ENCODE data around the gene IFNLR1. TPM values are rescaled to one million over a fixed set of nuclear protein-coding genes. Genes with fewer than 3 reads are reported as not detected.

IFNLR1 gene
- total and polyA plus RNA-seq, 2 experiments from 2014 or later = 6.4 to 7.5 TPM

GRCh38 chr1:24108334-24109165 lies 78.5 kb downstream of the IFNLR1 start:
- H3K9me2 ChIP-seq (replicated peaks; ENCODE audit: insufficient read depth) = no peaks in the 10 kb centered on the region
- TF ChIP-seq, protein P1, sequence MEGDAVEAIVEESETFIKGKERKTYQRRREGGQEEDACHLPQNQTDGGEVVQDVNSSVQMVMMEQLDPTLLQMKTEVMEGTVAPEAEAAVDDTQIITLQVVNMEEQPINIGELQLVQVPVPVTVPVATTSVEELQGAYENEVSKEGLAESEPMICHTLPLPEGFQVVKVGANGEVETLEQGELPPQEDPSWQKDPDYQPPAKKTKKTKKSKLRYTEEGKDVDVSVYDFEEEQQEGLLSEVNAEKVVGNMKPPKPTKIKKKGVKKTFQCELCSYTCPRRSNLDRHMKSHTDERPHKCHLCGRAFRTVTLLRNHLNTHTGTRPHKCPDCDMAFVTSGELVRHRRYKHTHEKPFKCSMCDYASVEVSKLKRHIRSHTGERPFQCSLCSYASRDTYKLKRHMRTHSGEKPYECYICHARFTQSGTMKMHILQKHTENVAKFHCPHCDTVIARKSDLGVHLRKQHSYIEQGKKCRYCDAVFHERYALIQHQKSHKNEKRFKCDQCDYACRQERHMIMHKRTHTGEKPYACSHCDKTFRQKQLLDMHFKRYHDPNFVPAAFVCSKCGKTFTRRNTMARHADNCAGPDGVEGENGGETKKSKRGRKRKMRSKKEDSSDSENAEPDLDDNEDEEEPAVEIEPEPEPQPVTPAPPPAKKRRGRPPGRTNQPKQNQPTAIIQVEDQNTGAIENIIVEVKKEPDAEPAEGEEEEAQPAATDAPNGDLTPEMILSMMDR (IDR thresholded peaks at IDR 0.05; ENCODE audit: poor library complexity) = no peak
- TF ChIP-seq EZH2phosphoT487 (IDR thresholded peaks at IDR 0.05; ENCODE audit: low read depth, severe bottlenecking, unreplicated experiment) (no peak), EZH2 (IDR thresholded peaks at IDR 0.05; ENCODE audit: borderline replicate concordance) (no peak)
- H3K79me2 ChIP-seq = no peaks in the 10 kb centered on the region
- H3K9me3 ChIP-seq (ENCODE audit: low read depth) = no peaks in the 10 kb centered on the region
- no peaks in the 10 kb centered on the region for H3K27me3 ChIP-seq
- no peaks in the 10 kb centered on the region for H3K36me3 ChIP-seq (replicated peaks; ENCODE audit: insufficient read depth, low read depth)
- no peak overlapping the region for H3K4me2 ChIP-seq
- no peak overlapping the region for H2AFZ ChIP-seq
- WGBS (ENCODE audit: low lambda C conversion rate, missing lambda C conversion rate) = 81% methylated on average over 22 of the region's 22 CpGs
- H3K4me3 ChIP-seq = no peak overlapping the region
- H4K20me1 ChIP-seq (ENCODE audit: insufficient read depth, poor library complexity, severe bottlenecking) = no peaks in the 10 kb centered on the region
- peak; percentile 58 for DNase-seq (ENCODE audit: low spot score)
- peaks cover 29% of the 10 kb centered on the region for H3K4me1 ChIP-seq (ENCODE audit: insufficient read depth)
- H3K27ac ChIP-seq = peak overlapping the region; percentile 85

DNA sequence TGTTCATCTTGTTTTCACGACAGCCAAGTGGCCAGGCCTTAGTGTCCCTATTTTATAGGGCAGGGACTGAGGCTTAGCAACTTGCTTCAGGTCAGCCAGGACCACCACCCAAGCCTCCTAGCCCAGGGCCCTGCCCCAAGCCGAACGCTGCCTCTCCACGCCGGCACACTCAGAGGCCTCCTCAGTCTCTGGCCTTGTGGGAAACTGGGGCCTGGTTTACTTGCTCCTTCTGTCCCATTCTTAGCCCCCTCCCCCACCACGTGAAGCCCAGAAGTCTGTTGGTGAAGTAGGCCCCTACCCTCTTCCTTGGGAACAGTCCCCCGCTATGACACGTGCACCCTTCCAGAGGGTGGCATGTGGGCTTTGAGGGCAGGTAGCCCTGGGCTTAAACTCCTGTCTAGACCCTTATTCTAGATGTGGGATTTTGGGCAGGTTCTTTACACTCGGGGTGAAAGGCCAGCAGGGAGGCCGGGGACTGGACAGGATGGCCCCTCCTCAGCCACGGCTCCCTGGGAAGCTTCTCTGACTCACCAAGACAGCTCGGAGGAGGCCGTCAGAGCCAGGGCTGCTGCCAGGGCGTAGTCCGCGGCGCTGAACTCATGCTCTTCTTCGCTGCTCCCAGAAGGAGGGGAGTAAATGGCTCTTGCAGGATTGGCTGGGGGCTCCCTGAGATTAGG lies 79.5 kb downstream of the IFNLR1 start:
- peak overlapping the region; percentile 85 for H3K27ac ChIP-seq
- H3K4me2 ChIP-seq = no peak overlapping the region
- peak; percentile 80 for DNase-seq (ENCODE audit: low spot score)
- H3K79me2 ChIP-seq = no peaks in the 10 kb centered on the region
- H3K4me3 ChIP-seq = no peak overlapping the region
- H3K9me3 ChIP-seq (ENCODE audit: low read depth) = no peaks in the 10 kb centered on the region
- no peak for TF ChIP-seq EZH2phosphoT487 (IDR thresholded peaks at IDR 0.05; ENCODE audit: low read depth, severe bottlenecking, unreplicated experiment)
- TF ChIP-seq, protein P1 (IDR thresholded peaks at IDR 0.05; ENCODE audit: poor library complexity) = no peak
- TF ChIP-seq EZH2 (IDR thresholded peaks at IDR 0.05; ENCODE audit: borderline replicate concordance) = no peak
- no peak overlapping the region for H2AFZ ChIP-seq
- H3K4me1 ChIP-seq (ENCODE audit: insufficient read depth) = peaks cover 37% of the 10 kb centered on the region
- H3K27me3 ChIP-seq = no peaks in the 10 kb centered on the region
- H3K36me3 ChIP-seq (replicated peaks; ENCODE audit: insufficient read depth, low read depth) = no peaks in the 10 kb centered on the region
- no peaks in the 10 kb centered on the region for H3K9me2 ChIP-seq (replicated peaks; ENCODE audit: insufficient read depth)
- WGBS (ENCODE audit: low lambda C conversion rate, missing lambda C conversion rate) = 78% methylated on average over 18 of the region's 18 CpGs
- no peaks in the 10 kb centered on the region for H4K20me1 ChIP-seq (ENCODE audit: insufficient read depth, poor library complexity, severe bottlenecking)

- no peaks in the 10 kb centered on the region for H4K20me1 ChIP-seq (ENCODE audit: insufficient read depth, poor library complexity, severe bottlenecking)
- peak overlapping the region; percentile 90 for H3K27ac ChIP-seq
- H3K36me3 ChIP-seq (replicated peaks; ENCODE audit: insufficient read depth, low read depth) = no peaks in the 10 kb centered on the region
- no peak overlapping the region for H2AFZ ChIP-seq
- DNase-seq (ENCODE audit: low spot score) = peak; percentile 28
- TF ChIP-seq, protein P1 (IDR thresholded peaks at IDR 0.05; ENCODE audit: poor library complexity) = no peak
- TF ChIP-seq EZH2 (IDR thresholded peaks at IDR 0.05; ENCODE audit: borderline replicate concordance) (no peak), EZH2phosphoT487 (IDR thresholded peaks at IDR 0.05; ENCODE audit: low read depth, severe bottlenecking, unreplicated experiment) (no peak)
- no peak overlapping the region for H3K4me2 ChIP-seq
- H3K4me1 ChIP-seq (ENCODE audit: insufficient read depth) = peaks cover 27% of the 10 kb centered on the region
- WGBS (ENCODE audit: low lambda C conversion rate, missing lambda C conversion rate) = 89% methylated on average over 19 of the region's 19 CpGs
- H3K9me3 ChIP-seq (ENCODE audit: low read depth) = no peaks in the 10 kb centered on the region
- H3K27me3 ChIP-seq = no peaks in the 10 kb centered on the region
- no peaks in the 10 kb centered on the region for H3K9me2 ChIP-seq (replicated peaks; ENCODE audit: insufficient read depth)
- H3K4me3 ChIP-seq = no peak overlapping the region
- no peaks in the 10 kb centered on the region for H3K79me2 ChIP-seq
Observed at GRCh38 chr1:24105368-24106160, 81.5 kb downstream of the IFNLR1 start.
